LNCaP clone FGC (cell line): Measurements from ENCODE around the gene OMP.
"Not testable (repeated sequence)": the region's sequence is repeated elsewhere in the genome, so short reads cannot be mapped to it uniquely, and the experiment has no call there.

ENCODE experiments used
- DNase-seq: peaks from one replicate; pipeline ENCODE4 v3.0.0-alpha.2; 2011; ENCODE audit warnings: low read depth
- H3K4me3 ChIP-seq: 2 replicates; pipeline ENCODE4 v1.5.1; 2011; ENCODE audit warnings: mild to moderate bottlenecking, low read depth, low read length, control low read depth
- CTCF ChIP-seq: IDR thresholded peaks from 2 replicates; pipeline ENCODE4 v1.5.1; 2012; ENCODE audit warnings: mild to moderate bottlenecking; ENCODE audit not compliant: control insufficient read depth, insufficient read depth; ENCODE audit errors: extremely low read depth

OMP gene

GRCh38 chr11:77093056-77093891 is 9.4 kb upstream of the OMP start:
- no peak for TF ChIP-seq CTCF
- H3K4me3 ChIP-seq = no peak overlapping the region
- DNase-seq = no peak

GRCh38 chr11:77093987-77094840 is 8.4 kb upstream of the OMP start:
- no peak for DNase-seq
- H3K4me3 ChIP-seq = no peak overlapping the region
- TF ChIP-seq CTCF = no peak

GRCh38 chr11:77094841-77095365 is 7.7 kb upstream of the OMP start:
- no peak for DNase-seq
- no peak for TF ChIP-seq CTCF
- H3K4me3 ChIP-seq = no peak overlapping the region

GRCh38 chr11:77095551-77096490 is 6.8 kb upstream of the OMP start:
- H3K4me3 ChIP-seq = no peak overlapping the region
- no peak for TF ChIP-seq CTCF
- no peak for DNase-seq

DNA sequence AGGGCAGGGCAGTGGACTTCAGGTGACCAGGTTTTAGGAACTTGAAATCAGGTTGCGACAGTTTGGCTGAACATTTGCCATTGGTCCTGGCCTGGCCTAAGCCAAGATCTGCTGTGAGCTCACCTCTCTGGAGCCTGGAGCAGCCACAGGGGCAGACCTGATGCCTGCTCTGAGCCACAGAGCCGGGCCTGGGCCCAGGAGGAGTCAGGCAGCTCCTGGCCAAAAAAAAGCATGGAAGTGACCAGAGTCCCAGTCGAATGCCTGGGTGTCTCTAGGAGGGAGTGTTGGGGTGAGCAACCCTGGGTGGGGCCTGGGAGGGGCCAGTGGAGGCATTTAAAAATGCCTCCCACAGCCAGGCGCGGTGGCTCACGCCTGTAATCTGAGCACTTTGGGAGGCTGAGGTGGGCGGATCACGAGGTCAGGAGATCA is 6.0 kb upstream of the OMP start:
- no peak for DNase-seq
- H3K4me3 ChIP-seq = no peak overlapping the region
- no peak for TF ChIP-seq CTCF

- not testable (repeated sequence) for DNase-seq, H3K4me3 ChIP-seq
Measured at GRCh38 chr11:77097180-77097579, 5.5 kb upstream of the OMP start.
